OCI-LY3 (cell line): Measurements from ENCODE around the gene DYNC1I1.

Experiments used
- H2AFZ ChIP-seq: fragments of 200-600, 300-600 bp; shearing (Covaris generic); 2 replicates; pipeline ENCODE4 v1.6.0; 2014; ENCODE audit warnings: antibody characterized with exemption, low read depth, low read length
- H3K27ac ChIP-seq: fragments of 200-600, 300-600 bp; sonication (generic); 2 replicates; pipeline ENCODE4 v1.5.1; 2014; ENCODE audit warnings: mild to moderate bottlenecking, low read length, moderate library complexity, mixed read lengths
- H3K27me3 ChIP-seq: fragments of 200-600, 300-600 bp; sonication (generic); 2 replicates; pipeline ENCODE4 v1.6.1; 2014; ENCODE audit warnings: low read depth, low read length, mixed read lengths
- H3K36me3 ChIP-seq: fragments of 200-600, 300-600 bp; sonication (generic); replicated peaks from 2 replicates; pipeline ENCODE3; 2014; ENCODE audit warnings: low read depth, low read length, mixed read lengths
- H3K4me1 ChIP-seq: fragments of 300-600, 200-600 bp; sonication (generic); 2 replicates; pipeline ENCODE4 v1.6.1; 2014; ENCODE audit warnings: low read length, mixed read lengths
- H3K4me2 ChIP-seq: fragments of 200-600, 300-600 bp; sonication (generic); 2 replicates; pipeline ENCODE4 v1.6.1; 2014; ENCODE audit warnings: low read length, mixed read lengths
- H3K4me3 ChIP-seq: fragments of 300-600, 200-600 bp; sonication (generic); 2 replicates; pipeline ENCODE4 v1.5.1; 2014; ENCODE audit warnings: antibody characterized with exemption, mild to moderate bottlenecking, low read length, moderate library complexity
- H3K79me2 ChIP-seq: fragments of 300-600, 200-600 bp; shearing (Covaris generic); 2 replicates; pipeline ENCODE4 v1.6.1; 2014; ENCODE audit warnings: mild to moderate bottlenecking, low read length, mixed read lengths
- H3K9ac ChIP-seq: fragments of 300-600, 200-600 bp; shearing (Covaris generic); 2 replicates; pipeline ENCODE4 v1.6.0; 2014; ENCODE audit warnings: mild to moderate bottlenecking, low read length, moderate library complexity
- H3K9me3 ChIP-seq: fragments of 200-600, 300-600 bp; shearing (Covaris generic); 2 replicates; pipeline ENCODE4 v1.6.1; 2014; ENCODE audit warnings: low read length, mixed read lengths; ENCODE audit not compliant: insufficient read depth
- H4K20me1 ChIP-seq: fragments of 200-600, 300-600 bp; sonication (generic); 2 replicates; pipeline ENCODE4 v1.6.1; 2016; ENCODE audit warnings: low read length, mixed read lengths; ENCODE audit not compliant: insufficient read depth
- CTCF ChIP-seq: fragments of 200-600, 300-600 bp; sonication (generic); IDR thresholded peaks from 2 replicates; pipeline ENCODE4 v1.5.1; 2014; ENCODE audit warnings: antibody characterized with exemption, low read length, low read depth
- EZH2phosphoT487 ChIP-seq: fragments of 200-600 bp; shearing (Covaris generic); IDR thresholded peaks from 2 replicates; pipeline ENCODE4 v1.6.1; 2018; ENCODE audit warnings: antibody characterized with exemption, mixed run types, low read depth

DYNC1I1 gene

DNA sequence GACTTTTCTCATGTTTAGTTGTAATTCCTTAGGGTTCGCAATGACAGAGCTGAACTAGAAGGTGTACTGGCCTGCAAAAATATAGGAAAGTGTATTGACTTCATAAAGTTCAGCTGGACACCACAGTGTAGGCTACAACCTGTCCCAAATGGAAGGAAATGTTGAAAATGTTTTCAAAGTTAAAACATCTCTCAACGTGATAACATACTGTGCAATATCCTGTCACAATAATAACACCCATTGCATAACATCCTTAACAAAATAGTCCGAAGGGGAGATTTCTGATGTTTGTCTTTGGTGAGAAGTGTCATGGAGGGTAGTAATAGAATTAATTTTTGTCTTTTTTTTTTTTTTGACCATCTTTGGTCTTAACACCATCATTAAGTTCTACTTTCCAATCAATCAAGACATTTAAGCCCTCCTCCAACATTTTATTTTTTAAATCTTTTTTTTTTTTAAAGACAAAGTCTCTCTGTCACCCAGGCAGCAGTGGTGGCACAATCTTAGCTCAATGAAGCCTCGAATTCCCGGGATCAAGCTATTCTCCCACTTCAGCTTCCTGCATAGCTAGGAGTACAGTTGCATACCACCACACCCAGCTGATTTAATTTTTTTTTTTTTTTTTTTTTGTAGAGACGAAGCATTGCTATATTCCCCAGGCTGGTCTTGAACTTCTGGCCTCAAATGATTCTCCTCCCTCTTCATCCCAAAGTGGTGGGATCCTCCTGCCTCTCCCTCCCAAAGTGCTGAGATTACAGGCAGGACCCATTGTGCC is 45.7 kb downstream of the DYNC1I1 start:
- no peak overlapping the region for H3K4me3 ChIP-seq
- no peaks in the 10 kb centered on the region for H3K36me3 ChIP-seq
- H3K9ac ChIP-seq = no peak overlapping the region
- H3K9me3 ChIP-seq = no peaks in the 10 kb centered on the region
- no peak for TF ChIP-seq CTCF
- TF ChIP-seq EZH2phosphoT487 = no peak
- no peaks in the 10 kb centered on the region for H3K27me3 ChIP-seq
- no peaks in the 10 kb centered on the region for H3K4me1 ChIP-seq
- no peaks in the 10 kb centered on the region for H4K20me1 ChIP-seq
- H3K27ac ChIP-seq = no peak overlapping the region
- no peak overlapping the region for H2AFZ ChIP-seq
- no peaks in the 10 kb centered on the region for H3K79me2 ChIP-seq
- H3K4me2 ChIP-seq = no peak overlapping the region

DNA sequence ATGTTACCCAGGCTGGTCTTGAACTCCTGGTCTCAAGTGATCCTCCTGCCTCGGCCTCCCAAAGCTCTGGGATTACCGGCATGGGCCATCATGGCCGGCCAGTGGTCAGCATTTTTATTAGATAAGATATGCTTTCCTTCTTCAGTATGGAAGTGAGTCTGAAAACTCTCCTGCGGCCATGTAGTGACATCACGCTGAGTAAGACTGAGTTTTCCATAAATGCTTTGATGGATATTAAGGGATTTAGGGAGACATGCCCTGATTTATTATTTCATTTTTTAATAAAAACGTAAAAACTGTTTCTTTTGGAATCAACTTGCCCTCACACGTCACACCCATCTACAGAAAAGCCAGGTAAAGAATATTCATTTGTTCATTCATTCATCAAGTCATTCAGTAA is 48.4 kb downstream of the DYNC1I1 start:
- TF ChIP-seq CTCF = no peak
- TF ChIP-seq EZH2phosphoT487 = no peak
- H3K9me3 ChIP-seq = no peaks in the 10 kb centered on the region
- no peak overlapping the region for H2AFZ ChIP-seq
- no peak overlapping the region for H3K4me2 ChIP-seq
- H3K9ac ChIP-seq = no peak overlapping the region
- H3K4me1 ChIP-seq = no peaks in the 10 kb centered on the region
- H3K79me2 ChIP-seq = no peaks in the 10 kb centered on the region
- no peak overlapping the region for H3K4me3 ChIP-seq
- no peaks in the 10 kb centered on the region for H4K20me1 ChIP-seq
- no peaks in the 10 kb centered on the region for H3K27me3 ChIP-seq
- no peaks in the 10 kb centered on the region for H3K36me3 ChIP-seq
- no peak overlapping the region for H3K27ac ChIP-seq

DNA sequence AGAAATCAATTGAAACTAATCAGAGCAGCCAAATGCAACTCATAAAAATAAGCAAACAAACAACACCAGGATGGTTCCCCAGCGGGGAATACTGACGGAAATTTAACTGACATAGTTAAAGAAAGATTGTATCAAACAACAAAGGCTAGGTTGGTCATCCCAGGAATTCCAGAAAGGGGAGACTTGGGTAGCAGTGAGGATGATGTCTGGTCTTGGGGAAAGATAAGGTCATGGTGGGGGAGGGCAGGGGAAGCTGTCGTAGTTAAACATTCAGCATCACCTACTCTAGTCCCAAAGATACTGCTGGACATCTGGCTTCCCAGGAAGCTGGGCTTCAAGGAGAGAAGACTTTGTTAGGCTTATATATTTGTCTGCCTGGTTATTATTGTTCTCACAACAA is 50.4 kb downstream of the DYNC1I1 start:
- Histone ChIP-seq H3K4me3 (no peak overlapping the region), H3K9me3 (no peaks in the 10 kb centered on the region), H3K4me2 (no peak overlapping the region), H3K79me2 (no peaks in the 10 kb centered on the region), H2AFZ (no peak overlapping the region), H3K27me3 (no peaks in the 10 kb centered on the region), H4K20me1 (no peaks in the 10 kb centered on the region), H3K27ac (no peak overlapping the region), H3K9ac (no peak overlapping the region), H3K4me1 (no peaks in the 10 kb centered on the region), H3K36me3 (no peaks in the 10 kb centered on the region)
- TF ChIP-seq EZH2phosphoT487 = no peak
- TF ChIP-seq CTCF = no peak

GRCh38 chr7:95824616-95825015 is 52.3 kb downstream of the DYNC1I1 start:
- no peak for TF ChIP-seq CTCF
- TF ChIP-seq EZH2phosphoT487 = no peak

More at GRCh38 chr7:95824616-95825015, 52.3 kb downstream of the DYNC1I1 start:
- Histone ChIP-seq H3K4me2 (no peak overlapping the region), H3K4me3 (no peak overlapping the region), H3K27ac (no peak overlapping the region), H3K9me3 (no peaks in the 10 kb centered on the region), H3K27me3 (no peaks in the 10 kb centered on the region), H2AFZ (no peak overlapping the region), H3K36me3 (no peaks in the 10 kb centered on the region), H3K9ac (no peak overlapping the region), H3K4me1 (no peaks in the 10 kb centered on the region), H3K79me2 (no peaks in the 10 kb centered on the region), H4K20me1 (no peaks in the 10 kb centered on the region)
